Mesothelial cell of epicardium (in vitro differentiated cells): ENCODE measurements around the gene CSAD. TPM values are rescaled to one million over a fixed set of nuclear protein-coding genes. Genes with fewer than 3 reads are reported as not detected.

Source experiments
- DNase-seq, 2 experiments: peaks; one replicate each; pipeline ENCODE4 v3.0.0; 2021; ENCODE audit warnings: low spot score in 2 of 2; ENCODE audit not compliant: unreplicated experiment in 2 of 2
- H3K27ac Mint-ChIP-seq: 2 replicates; pipeline ENCODE4 v1.8.0; 2021; ENCODE audit warnings: mixed read lengths
- H3K27me3 Mint-ChIP-seq: 2 replicates; pipeline ENCODE4 v1.8.0; 2021; ENCODE audit warnings: low read depth, mixed read lengths
- H3K36me3 Mint-ChIP-seq: 2 replicates; pipeline ENCODE4 v1.8.0; 2021; ENCODE audit warnings: mixed read lengths
- H3K4me1 Mint-ChIP-seq: 2 replicates; pipeline ENCODE4 v1.8.0; 2021; ENCODE audit warnings: mixed read lengths
- H3K4me3 Mint-ChIP-seq: 2 replicates; pipeline ENCODE4 v1.8.0; 2021; ENCODE audit warnings: mild to moderate bottlenecking, moderate library complexity, mixed read lengths
- H3K9me3 Mint-ChIP-seq: 2 replicates; pipeline ENCODE4 v1.8.0; 2021; ENCODE audit warnings: mixed read lengths
- total RNA-seq: library from RNA; stranded (reverse); gene quantifications from 3 replicates; pipeline ENCODE4 v1.2.1, GENCODE V29; 2021
- TF ChIP-seq, protein P1 (sequence below): fragments of 200-600 bp; sonication (generic); IDR thresholded peaks from one replicate; pipeline ENCODE4 v1.5.0; 2021; ENCODE audit warnings: antibody characterized with exemption; ENCODE audit not compliant: unreplicated experiment

CSAD gene
- total RNA-seq, 1 donor from 2014 or later, result 129 TPM

DNA sequence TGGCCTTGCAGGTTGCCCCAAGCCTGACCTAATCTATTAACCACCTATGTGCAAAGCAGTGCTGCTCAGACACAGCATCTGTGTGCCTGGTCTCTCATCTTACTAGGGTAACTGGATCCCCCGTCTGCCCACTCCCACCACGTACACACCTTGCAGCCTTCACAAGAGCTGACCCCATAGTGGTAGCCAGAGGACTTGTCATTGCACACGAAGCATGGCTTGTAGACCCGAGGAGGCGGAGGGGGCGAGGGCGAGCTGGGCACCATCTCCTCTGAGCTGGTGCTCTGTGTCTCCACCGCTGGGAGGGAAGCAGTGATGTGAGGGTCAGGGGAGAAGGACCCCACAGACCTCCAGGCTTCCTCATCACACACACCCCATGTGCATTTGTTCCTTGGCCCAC, 34.8 kb upstream of the CSAD start:
- Mint-ChIP-seq H3K9me3 (no peaks in the 10 kb centered on the region), H3K4me3 (no peak overlapping the region), H3K4me1 (peaks cover 42% of the 10 kb centered on the region), H3K27me3 (no peaks in the 10 kb centered on the region), H3K36me3 (peaks cover 15% of the 10 kb centered on the region), H3K27ac (no peak overlapping the region)
- TF ChIP-seq, protein P1, sequence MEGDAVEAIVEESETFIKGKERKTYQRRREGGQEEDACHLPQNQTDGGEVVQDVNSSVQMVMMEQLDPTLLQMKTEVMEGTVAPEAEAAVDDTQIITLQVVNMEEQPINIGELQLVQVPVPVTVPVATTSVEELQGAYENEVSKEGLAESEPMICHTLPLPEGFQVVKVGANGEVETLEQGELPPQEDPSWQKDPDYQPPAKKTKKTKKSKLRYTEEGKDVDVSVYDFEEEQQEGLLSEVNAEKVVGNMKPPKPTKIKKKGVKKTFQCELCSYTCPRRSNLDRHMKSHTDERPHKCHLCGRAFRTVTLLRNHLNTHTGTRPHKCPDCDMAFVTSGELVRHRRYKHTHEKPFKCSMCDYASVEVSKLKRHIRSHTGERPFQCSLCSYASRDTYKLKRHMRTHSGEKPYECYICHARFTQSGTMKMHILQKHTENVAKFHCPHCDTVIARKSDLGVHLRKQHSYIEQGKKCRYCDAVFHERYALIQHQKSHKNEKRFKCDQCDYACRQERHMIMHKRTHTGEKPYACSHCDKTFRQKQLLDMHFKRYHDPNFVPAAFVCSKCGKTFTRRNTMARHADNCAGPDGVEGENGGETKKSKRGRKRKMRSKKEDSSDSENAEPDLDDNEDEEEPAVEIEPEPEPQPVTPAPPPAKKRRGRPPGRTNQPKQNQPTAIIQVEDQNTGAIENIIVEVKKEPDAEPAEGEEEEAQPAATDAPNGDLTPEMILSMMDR, result no peak
- DNase-seq, result no peak

DNA sequence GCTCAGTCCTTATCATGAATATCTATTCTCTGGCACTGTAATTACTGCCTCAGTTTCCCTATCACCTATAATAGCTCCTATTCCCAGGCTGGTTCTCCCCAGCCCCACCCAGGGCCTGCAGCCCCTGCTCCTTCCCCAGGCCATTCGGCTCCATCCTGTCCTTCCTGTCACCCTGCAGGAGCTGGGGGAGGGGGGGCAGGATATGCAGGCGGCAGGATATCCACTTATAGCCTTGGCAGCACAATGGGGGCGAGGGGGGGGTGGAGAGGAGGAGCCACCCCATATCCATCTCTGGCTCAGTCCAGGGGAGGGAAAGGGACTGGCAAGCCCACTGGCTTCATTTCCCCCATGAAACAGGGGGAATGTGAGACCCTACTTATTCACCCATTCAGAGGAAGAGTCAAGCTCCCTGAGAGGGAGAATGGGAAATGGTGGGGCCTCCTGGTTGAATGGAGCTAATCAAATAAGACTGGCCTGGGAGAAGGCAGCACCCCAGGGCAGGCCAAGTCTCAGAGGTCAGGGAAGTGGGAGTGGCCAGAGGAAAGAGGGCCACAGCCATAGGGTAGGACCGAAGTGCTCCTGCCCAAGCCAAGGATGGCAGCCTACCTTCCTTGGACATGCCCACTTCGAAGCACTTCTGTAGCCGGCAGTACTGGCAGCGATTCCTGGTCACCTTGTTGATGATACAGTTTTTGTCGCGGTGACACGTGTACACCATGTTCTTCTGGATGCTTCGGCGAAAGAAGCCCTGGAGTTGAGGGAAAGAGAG, 34.1 kb upstream of the CSAD start:
- H3K27me3 Mint-ChIP-seq, result no peaks in the 10 kb centered on the region

DNA sequence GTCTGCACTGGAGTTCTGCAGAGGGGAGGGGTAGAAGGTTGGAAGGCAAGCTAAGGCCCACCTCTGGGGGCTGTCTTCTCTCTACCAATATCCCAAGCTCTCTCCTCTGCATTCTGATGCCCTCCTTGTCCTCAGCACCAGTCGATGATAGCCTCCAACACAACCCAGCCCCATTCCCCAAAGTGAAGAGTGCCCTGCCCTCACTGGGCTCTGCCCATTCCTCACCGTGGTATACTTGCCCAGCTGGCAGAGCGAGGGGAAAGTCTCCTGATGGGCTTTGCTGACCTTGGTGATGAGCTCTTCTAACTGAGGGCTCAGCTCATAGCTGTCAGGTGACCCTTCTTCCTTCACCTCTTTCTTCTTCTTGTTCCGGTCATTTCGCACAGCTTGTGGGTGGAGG, 33.5 kb upstream of the CSAD start:
- TF ChIP-seq, protein P1, result no peak
- peaks cover 18% of the 10 kb centered on the region for H3K36me3 Mint-ChIP-seq
- no peak for DNase-seq
- H3K4me1 Mint-ChIP-seq, result peaks cover 36% of the 10 kb centered on the region
- H3K9me3 Mint-ChIP-seq, result no peaks in the 10 kb centered on the region
- no peaks in the 10 kb centered on the region for H3K27me3 Mint-ChIP-seq
- no peak overlapping the region for H3K4me3 Mint-ChIP-seq
- H3K27ac Mint-ChIP-seq, result no peak overlapping the region

More for the DNA sequence above, 34.1 kb upstream of the CSAD start:
- Mint-ChIP-seq H3K9me3 (no peaks in the 10 kb centered on the region), H3K4me3 (no peak overlapping the region), H3K4me1 (peaks cover 42% of the 10 kb centered on the region), H3K36me3 (peaks cover 18% of the 10 kb centered on the region), H3K27ac (no peak overlapping the region)
- TF ChIP-seq, protein P1, result no peak
- no peak for DNase-seq

DNA sequence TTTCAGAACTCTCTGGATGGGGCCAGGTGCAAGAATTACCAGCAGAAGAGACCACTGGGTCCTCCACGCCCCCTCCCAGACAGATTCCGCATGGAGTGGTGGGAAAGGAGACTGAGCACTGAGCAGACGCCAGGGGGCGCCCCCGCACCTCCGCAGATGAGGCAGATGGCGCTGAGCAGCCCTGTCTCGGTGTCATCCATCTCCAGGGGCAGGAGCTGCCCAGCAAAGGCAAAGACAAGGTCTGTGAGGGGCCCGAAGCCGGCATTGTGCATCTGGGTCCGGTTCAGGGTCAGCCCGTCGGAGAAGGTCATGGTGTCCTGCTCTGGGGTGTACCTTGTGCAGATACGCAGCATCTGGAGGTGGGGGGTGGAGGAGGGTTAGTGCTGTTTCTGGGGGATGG, 32.6 kb upstream of the CSAD start:
- peak overlapping the region; percentile 45 for H3K27ac Mint-ChIP-seq
- TF ChIP-seq, protein P1, result peak; percentile 87

DNA sequence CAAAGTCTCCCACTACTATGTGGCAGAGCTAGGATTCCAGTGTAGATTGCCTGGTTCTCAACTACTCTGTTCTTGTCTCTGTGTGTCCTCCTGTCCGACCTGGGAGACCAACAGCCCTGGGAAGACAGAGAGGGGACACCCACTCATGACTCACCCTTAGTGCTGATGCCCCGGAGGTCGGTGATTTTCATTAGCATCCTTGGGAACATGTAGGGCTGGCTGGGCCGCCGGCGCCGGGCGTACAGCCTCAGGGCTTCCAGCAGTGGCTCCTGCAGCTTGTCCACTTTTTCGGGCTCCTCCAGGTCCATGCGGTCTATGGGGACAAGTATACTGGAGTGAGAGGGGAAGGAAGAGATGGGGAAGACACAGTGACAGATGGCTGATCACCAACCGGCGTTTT, 32.2 kb upstream of the CSAD start:
- Mint-ChIP-seq H3K27me3 (no peaks in the 10 kb centered on the region), H3K4me3 (no peak overlapping the region), H3K4me1 (peaks cover 26% of the 10 kb centered on the region), H3K36me3 (peaks cover 18% of the 10 kb centered on the region), H3K9me3 (no peaks in the 10 kb centered on the region), H3K27ac (no peak overlapping the region)
- DNase-seq, result no peak
- TF ChIP-seq, protein P1, result no peak

More for the DNA sequence above, 32.6 kb upstream of the CSAD start:
- peak; percentile 81 to 93 for DNase-seq
- peaks cover 30% of the 10 kb centered on the region for H3K4me1 Mint-ChIP-seq
- no peak overlapping the region for H3K4me3 Mint-ChIP-seq
- H3K36me3 Mint-ChIP-seq, result peaks cover 18% of the 10 kb centered on the region
- H3K9me3 Mint-ChIP-seq, result no peaks in the 10 kb centered on the region
- H3K27me3 Mint-ChIP-seq, result no peaks in the 10 kb centered on the region
